ENCODE measurements around the gene PTPRE. TPM values are rescaled to one million over a fixed set of nuclear protein-coding genes. Genes with fewer than 3 reads are reported as not detected.

PTPRE gene
- total RNA-seq, 1 donor from 2014 or later: 12.8 TPM

- DNase-seq (ENCODE audit: low spot score): no peak
These were observed 210.1 kb downstream of the PTPRE start for GRCh38 chr10:128116851-128117615.

- no peak for DNase-seq (ENCODE audit: low spot score)
These were observed 215.0 kb downstream of the PTPRE start for GRCh38 chr10:128121750-128122412.

GRCh38 chr10:128122931-128123330 is 216.0 kb downstream of the PTPRE start:
- DNase-seq (ENCODE audit: low spot score): no peak

GRCh38 chr10:128123846-128124245 is 216.9 kb downstream of the PTPRE start:
- no peak for DNase-seq (ENCODE audit: low spot score)

GRCh38 chr10:128124813-128125403 is 218.0 kb downstream of the PTPRE start:
- DNase-seq (ENCODE audit: low spot score): no peak

GRCh38 chr10:128125416-128125943 is 218.6 kb downstream of the PTPRE start:
- DNase-seq (ENCODE audit: low spot score): peak; percentile 6

GRCh38 chr10:128125944-128126764 is 219.3 kb downstream of the PTPRE start, which contains the start of gene MKI67:
Gene MKI67, minus strand, starts transcription at chr10:128126423. Its CDS starts 756 bp downstream, at chr10:128125667.
- peak; percentile 95 for DNase-seq (ENCODE audit: low spot score)

- DNase-seq (ENCODE audit: low spot score): no peak
These were observed 221.7 kb downstream of the PTPRE start for GRCh38 chr10:128128582-128128981.

GRCh38 chr10:128130051-128130450 is 223.1 kb downstream of the PTPRE start:
- DNase-seq (ENCODE audit: low spot score): no peak

Other genes with a start within 250 kb of the PTPRE start
- not detected for gene FOXI2, start 169.9 kb upstream of the PTPRE start, total RNA-seq (ENCODE audit: insufficient read depth, low replicate concordance)
- not detected for gene CLRN3, start 14.2 kb upstream of the PTPRE start, total RNA-seq (ENCODE audit: insufficient read depth, low replicate concordance)
- 10.6 TPM for gene MKI67, start 219.3 kb downstream of the PTPRE start, total RNA-seq (ENCODE audit: insufficient read depth, low replicate concordance)